ENCODE results near the gene RIMS4. TPM values are rescaled to one million over a fixed set of nuclear protein-coding genes. Genes with fewer than 3 reads are reported as not detected.

Gene RIMS4
- polyA plus RNA-seq, 1 experiment, result not detected

- no peak for DNase-seq (ENCODE audit: low read depth, low spot score)
- TF ChIP-seq, protein P1, sequence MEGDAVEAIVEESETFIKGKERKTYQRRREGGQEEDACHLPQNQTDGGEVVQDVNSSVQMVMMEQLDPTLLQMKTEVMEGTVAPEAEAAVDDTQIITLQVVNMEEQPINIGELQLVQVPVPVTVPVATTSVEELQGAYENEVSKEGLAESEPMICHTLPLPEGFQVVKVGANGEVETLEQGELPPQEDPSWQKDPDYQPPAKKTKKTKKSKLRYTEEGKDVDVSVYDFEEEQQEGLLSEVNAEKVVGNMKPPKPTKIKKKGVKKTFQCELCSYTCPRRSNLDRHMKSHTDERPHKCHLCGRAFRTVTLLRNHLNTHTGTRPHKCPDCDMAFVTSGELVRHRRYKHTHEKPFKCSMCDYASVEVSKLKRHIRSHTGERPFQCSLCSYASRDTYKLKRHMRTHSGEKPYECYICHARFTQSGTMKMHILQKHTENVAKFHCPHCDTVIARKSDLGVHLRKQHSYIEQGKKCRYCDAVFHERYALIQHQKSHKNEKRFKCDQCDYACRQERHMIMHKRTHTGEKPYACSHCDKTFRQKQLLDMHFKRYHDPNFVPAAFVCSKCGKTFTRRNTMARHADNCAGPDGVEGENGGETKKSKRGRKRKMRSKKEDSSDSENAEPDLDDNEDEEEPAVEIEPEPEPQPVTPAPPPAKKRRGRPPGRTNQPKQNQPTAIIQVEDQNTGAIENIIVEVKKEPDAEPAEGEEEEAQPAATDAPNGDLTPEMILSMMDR (IDR thresholded peaks at IDR 0.05; ENCODE audit: low read depth, low read length), result no peak
- ChIA-PET CTCF (no interaction called here), POLR2A (no interaction called here)
- Histone ChIP-seq H3K27ac (ENCODE audit: low read depth, low read length) (no peak overlapping the region), H3K9me3 (ENCODE audit: control insufficient read depth, insufficient read depth, low read length) (no peaks in the 10 kb centered on the region; the same call in none of the 2 replicates), H3K27me3 (ENCODE audit: control insufficient read depth, insufficient read depth, low read length) (peaks cover 42% of the 10 kb centered on the region), H3K4me3 (ENCODE audit: low read depth, low read length) (no peak overlapping the region)
These were observed 4.6 kb upstream of the RIMS4 start for GRCh38 chr20:44814937-44815336.

DNA sequence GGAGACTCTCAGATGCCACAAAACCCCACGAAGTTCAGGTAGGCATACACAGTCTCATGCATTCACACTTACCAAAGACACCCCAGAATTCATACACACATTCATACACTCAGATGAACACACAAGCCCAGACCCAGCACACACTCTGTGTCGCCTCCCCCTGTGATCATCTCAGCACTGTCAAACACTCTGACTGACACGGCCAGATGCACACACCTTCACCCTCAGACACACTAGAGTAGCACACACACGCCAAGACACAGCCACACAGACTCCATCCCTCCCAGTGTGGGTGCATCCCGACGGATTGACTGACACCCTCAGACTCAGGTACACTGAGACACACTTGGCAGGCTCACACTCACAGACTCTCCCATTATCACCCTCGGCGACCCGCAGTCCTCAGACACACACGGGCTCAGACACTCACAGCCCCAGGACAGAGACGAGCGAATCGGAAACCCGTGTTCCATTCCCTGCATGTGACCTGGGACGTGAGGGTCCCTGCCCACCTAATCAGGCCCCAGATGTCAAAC, 872 bp upstream of the RIMS4 start:
- H3K9me3 ChIP-seq (ENCODE audit: control insufficient read depth, insufficient read depth, low read length), result peaks cover 6% of the 10 kb centered on the region
- H3K27ac ChIP-seq (ENCODE audit: low read depth, low read length), result no peak overlapping the region
- no peak for DNase-seq (ENCODE audit: low read depth, low spot score)
- CTCF ChIA-PET, result no interaction called here
- POLR2A ChIA-PET, result no interaction called here
- H3K4me3 ChIP-seq (ENCODE audit: low read depth, low read length), result no peak overlapping the region
- TF ChIP-seq, protein P1 (IDR thresholded peaks at IDR 0.05; ENCODE audit: low read depth, low read length), result no peak
- H3K27me3 ChIP-seq (ENCODE audit: control insufficient read depth, insufficient read depth, low read length), result peaks cover 55% of the 10 kb centered on the region

DNA sequence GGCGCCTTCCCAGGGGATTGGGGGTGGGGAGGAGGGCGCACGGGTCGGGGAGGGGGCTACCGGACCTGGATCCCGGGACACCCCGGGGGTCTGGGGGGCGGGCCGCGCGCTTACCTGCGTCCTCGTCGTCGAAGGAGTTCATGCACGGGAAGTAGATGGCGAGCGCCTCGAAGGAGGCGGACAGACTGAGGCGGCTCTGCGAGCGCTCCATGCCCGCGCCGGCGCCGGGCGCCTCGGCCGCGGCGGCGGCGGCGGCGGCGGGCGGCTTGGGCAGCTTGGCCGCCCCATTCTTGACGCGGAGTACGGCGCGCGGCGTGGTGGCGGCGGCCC, 320 bp downstream of the RIMS4 start:
- TF ChIP-seq, protein P1 (IDR thresholded peaks at IDR 0.05; ENCODE audit: low read depth, low read length), result no peak
- POLR2A ChIA-PET, result no interaction called here
- no peak for DNase-seq (ENCODE audit: low read depth, low spot score)
- CTCF ChIA-PET, result no interaction called here
- Histone ChIP-seq H3K4me3 (ENCODE audit: low read depth, low read length) (no peak overlapping the region), H3K27ac (ENCODE audit: low read depth, low read length) (no peak overlapping the region), H3K27me3 (ENCODE audit: control insufficient read depth, insufficient read depth, low read length) (peaks cover 54% of the 10 kb centered on the region), H3K9me3 (ENCODE audit: control insufficient read depth, insufficient read depth, low read length) (peaks cover 6% of the 10 kb centered on the region)

GRCh38 chr20:44809380-44810060, 826 bp downstream of the RIMS4 start:
- TF ChIP-seq, protein P1 (IDR thresholded peaks at IDR 0.05; ENCODE audit: low read depth, low read length), result no peak
- DNase-seq (ENCODE audit: low read depth, low spot score), result no peak
- H3K9me3 ChIP-seq (ENCODE audit: control insufficient read depth, insufficient read depth, low read length), result peaks cover 6% of the 10 kb centered on the region
- no peak overlapping the region for H3K4me3 ChIP-seq (ENCODE audit: low read depth, low read length)
- no peak overlapping the region for H3K27ac ChIP-seq (ENCODE audit: low read depth, low read length)
- peaks cover 54% of the 10 kb centered on the region for H3K27me3 ChIP-seq (ENCODE audit: control insufficient read depth, insufficient read depth, low read length)
- ChIA-PET POLR2A (no interaction called here), CTCF (no interaction called here)

GRCh38 chr20:44807684-44808056, 2.7 kb downstream of the RIMS4 start:
- H3K27me3 ChIP-seq (ENCODE audit: control insufficient read depth, insufficient read depth, low read length), result peaks cover 55% of the 10 kb centered on the region
- CTCF ChIA-PET, result no interaction called here

More at GRCh38 chr20:44807684-44808056, 2.7 kb downstream of the RIMS4 start:
- Histone ChIP-seq H3K27ac (ENCODE audit: low read depth, low read length) (no peak overlapping the region), H3K4me3 (ENCODE audit: low read depth, low read length) (no peak overlapping the region), H3K9me3 (ENCODE audit: control insufficient read depth, insufficient read depth, low read length) (peaks cover 6% of the 10 kb centered on the region)
- TF ChIP-seq, protein P1 (IDR thresholded peaks at IDR 0.05; ENCODE audit: low read depth, low read length), result no peak
- POLR2A ChIA-PET, result no interaction called here
- no peak for DNase-seq (ENCODE audit: low read depth, low spot score)
